Uterus (tissue), 4 donors: ENCODE results near the gene ARHGAP12. TPM values are rescaled to one million over a fixed set of nuclear protein-coding genes. Genes with fewer than 3 reads are reported as not detected.
A peak's percentile ranks its signal among the peaks of the same experiment; 100 is the strongest.

Experiments
- DNase-seq, 2 donors: peaks; one replicate each; pipeline ENCODE4 v3.0.0-alpha.2; 2019 to 2020
- H3K27ac ChIP-seq, 2 donors: fragments of 200-600 bp; sonication (generic); 1 replicate in 1 of 2; 2 replicates in 1 of 2; pipeline ENCODE4 v1.5.1; 2016 to 2018
- H3K27me3 ChIP-seq, 2 donors: fragments of 200-600 bp; sonication (generic); one replicate each; pipeline ENCODE4 v1.5.1; 2018 to 2019; ENCODE audit warnings: control low read depth in 1 of 2
- H3K36me3 ChIP-seq, 2 donors: fragments of 200-600 bp; sonication (generic); one replicate each; pipeline ENCODE4 v1.5.1; 2019; ENCODE audit warnings: control low read depth in 1 of 2
- H3K4me1 ChIP-seq, 2 donors: fragments of 200-600 bp; sonication (generic); one replicate each; pipeline ENCODE4 v1.5.1; 2018 to 2019; ENCODE audit warnings: control low read depth in 1 of 2
- H3K4me3 ChIP-seq, 2 donors: fragments of 200-600 bp; sonication (generic); 1 replicate in 1 of 2; 2 replicates in 1 of 2; pipeline ENCODE4 v1.5.1; 2018 to 2019; ENCODE audit warnings: mild to moderate bottlenecking in 1 of 2
- H3K9me3 ChIP-seq, 2 donors: fragments of 200-600 bp; sonication (generic); one replicate each; pipeline ENCODE4 v1.5.1; 2019; ENCODE audit warnings: control low read depth in 1 of 2
- CTCF ChIP-seq, 4 experiments: fragments of 200-600 bp in 2 of 4; fragments of 450-650 bp in 2 of 4; sonication (generic) in 2 of 4; IDR thresholded peaks; one replicate each; pipeline ENCODE4 v1.5.1; 2016 to 2019; ENCODE audit warnings: antibody characterized with exemption in 4 of 4, mild to moderate bottlenecking in 2 of 4, moderate library complexity in 1 of 4
- POLR2A ChIP-seq, 2 donors: fragments of 450-650 bp; IDR thresholded peaks; one replicate each; pipeline ENCODE4 v1.6.1; 2016; ENCODE audit warnings: antibody characterized with exemption in 2 of 2, mild to moderate bottlenecking in 1 of 2, moderate library complexity in 1 of 2
- intact Hi-C: fragments of 100-400 bp; cut with DNase I; formaldehyde crosslinking; loops from one replicate; pipeline ENCODE4 v1.15.1; 2023; ENCODE audit warnings: low total_unique reads
- total RNA-seq, 4 donors: library from RNA; depleted of rRNA in 3 of 4; stranded (reverse); fragments of >200 nt in 3 of 4; gene quantifications; one replicate each; pipeline versions ENCODE4 v1.1.0 to v1.2.4, GENCODE V29; 2014 to 2023
- donor health status: DM: yes; HTN: yes; CAD: no.

The ARHGAP12 gene
- total RNA-seq, 4 donors from 2014 or later: 37.7 to 82.5 (median 57.3) TPM

GRCh38 chr10:31761156-31761555 lies 167.5 kb downstream of the ARHGAP12 start:
- Histone ChIP-seq H3K27me3 (no peaks in the 10 kb centered on the region), H3K4me1 (peaks cover 3 to 22% of the 10 kb centered on the region in 2 donors), H3K9me3 (no peaks in the 10 kb centered on the region), H3K4me3 (no peak overlapping the region), H3K36me3 (no peaks in the 10 kb centered on the region), H3K27ac (peak overlapping the region; percentile 91 to 97)
- TF ChIP-seq CTCF (IDR thresholded peaks at IDR 0.05) (no peak), POLR2A (IDR thresholded peaks at IDR 0.05) (no peak)
- intact Hi-C loops: no loop called here
- no peak for DNase-seq

- no peak for DNase-seq
- Histone ChIP-seq H3K9me3 (no peaks in the 10 kb centered on the region), H3K27me3 (no peaks in the 10 kb centered on the region), H3K36me3 (no peaks in the 10 kb centered on the region), H3K27ac (peak overlapping the region; percentile 91 to 97), H3K4me1 (peaks cover 3 to 22% of the 10 kb centered on the region in 2 donors), H3K4me3 (peak overlapping the region; percentile 35 to 62)
- intact Hi-C loops: no loop called here
- TF ChIP-seq CTCF (IDR thresholded peaks at IDR 0.05) (no peak), POLR2A (IDR thresholded peaks at IDR 0.05) (no peak)
These were observed 168.0 kb downstream of the ARHGAP12 start for GRCh38 chr10:31760674-31761081.

GRCh38 chr10:31759799-31760626 lies 168.6 kb downstream of the ARHGAP12 start:
- Histone ChIP-seq H3K27me3 (no peaks in the 10 kb centered on the region), H3K27ac (peak overlapping the region; percentile 97 to 99), H3K9me3 (no peaks in the 10 kb centered on the region), H3K4me3 (peak overlapping the region; percentile 62 to 80), H3K4me1 (peaks cover 3 to 22% of the 10 kb centered on the region in 2 donors), H3K36me3 (no peaks in the 10 kb centered on the region)
- intact Hi-C loops: no loop called here
- TF ChIP-seq POLR2A (IDR thresholded peaks at IDR 0.05) (peak; percentile 90 to 94), CTCF (IDR thresholded peaks at IDR 0.05) (peak in 1 of 4 experiments; percentile 23)
- DNase-seq: peak; percentile 95 to 98

- H3K4me1 ChIP-seq: peaks cover 3 to 22% of the 10 kb centered on the region in 2 donors
These were observed 169.4 kb downstream of the ARHGAP12 start for GRCh38 chr10:31759124-31759798.

More at GRCh38 chr10:31759124-31759798, 169.4 kb downstream of the ARHGAP12 start:
- intact Hi-C loops: no loop called here
- DNase-seq: peak in 1 of 2 donors; percentile 52
- Histone ChIP-seq H3K9me3 (no peaks in the 10 kb centered on the region), H3K27me3 (no peaks in the 10 kb centered on the region), H3K36me3 (no peaks in the 10 kb centered on the region), H3K27ac (peak overlapping the region; percentile 90 to 99), H3K4me3 (peak overlapping the region; percentile 62 to 80)
- peak in 1 of 2 donors; percentile 21 for TF ChIP-seq POLR2A (IDR thresholded peaks at IDR 0.05)
- no peak for TF ChIP-seq CTCF (IDR thresholded peaks at IDR 0.05)
